ENCODE results near the gene CTBP2.
"Not testable (repeated sequence)": the region's sequence is repeated elsewhere in the genome, so short reads cannot be mapped to it uniquely, and the experiment has no call there.

The CTBP2 gene

GRCh38 chr10:124991835-124992234 lies 168.5 kb downstream of the CTBP2 start:
- no peaks in the 10 kb centered on the region for H3K27me3 ChIP-seq
- no peaks in the 10 kb centered on the region for H3K9me3 ChIP-seq
- no peaks in the 10 kb centered on the region for H3K4me1 ChIP-seq
- no peak for DNase-seq
- H3K4me3 ChIP-seq (ENCODE audit: low read depth, low read length): no peak overlapping the region
- TF ChIP-seq CTCF (IDR thresholded peaks at IDR 0.05; ENCODE audit: low read depth, low read length): no peak
- peaks cover 69% of the 10 kb centered on the region for H3K36me3 ChIP-seq

- Histone ChIP-seq H3K27me3 (no peaks in the 10 kb centered on the region), H3K4me3 (ENCODE audit: low read depth, low read length) (no peak overlapping the region), H3K9me3 (no peaks in the 10 kb centered on the region), H3K4me1 (no peaks in the 10 kb centered on the region), H3K36me3 (peaks cover 61% of the 10 kb centered on the region)
- no peak for DNase-seq
- TF ChIP-seq CTCF (IDR thresholded peaks at IDR 0.05; ENCODE audit: low read depth, low read length): no peak
Measured at GRCh38 chr10:124990671-124991625, 169.4 kb downstream of the CTBP2 start.

- TF ChIP-seq CTCF (IDR thresholded peaks at IDR 0.05; ENCODE audit: low read depth, low read length): no peak
- peaks cover 63% of the 10 kb centered on the region for H3K36me3 ChIP-seq
Measured at GRCh38 chr10:124989526-124989925, 170.8 kb downstream of the CTBP2 start.

GRCh38 chr10:124988753-124989152 lies 171.6 kb downstream of the CTBP2 start:
- H3K4me3 ChIP-seq (ENCODE audit: low read depth, low read length); H3K9me3 ChIP-seq; H3K4me1 ChIP-seq; DNase-seq; H3K27me3 ChIP-seq: not testable (repeated sequence)
- H3K36me3 ChIP-seq: peaks cover 58% of the 10 kb centered on the region

More at GRCh38 chr10:124989526-124989925, 170.8 kb downstream of the CTBP2 start:
- H3K27me3 ChIP-seq: no peaks in the 10 kb centered on the region
- no peak for DNase-seq
- H3K4me3 ChIP-seq (ENCODE audit: low read depth, low read length): no peak overlapping the region
- H3K4me1 ChIP-seq: no peaks in the 10 kb centered on the region
- no peaks in the 10 kb centered on the region for H3K9me3 ChIP-seq

GRCh38 chr10:124987788-124988187 lies 172.6 kb downstream of the CTBP2 start:
- Histone ChIP-seq H3K4me3 (ENCODE audit: low read depth, low read length) (no peak overlapping the region), H3K9me3 (no peaks in the 10 kb centered on the region), H3K27me3 (no peaks in the 10 kb centered on the region), H3K36me3 (peaks cover 53% of the 10 kb centered on the region), H3K4me1 (no peaks in the 10 kb centered on the region)
- TF ChIP-seq CTCF (IDR thresholded peaks at IDR 0.05; ENCODE audit: low read depth, low read length): no peak
- DNase-seq: no peak

- no peak for DNase-seq
- TF ChIP-seq CTCF (IDR thresholded peaks at IDR 0.05; ENCODE audit: low read depth, low read length): no peak
- Histone ChIP-seq H3K4me3 (ENCODE audit: low read depth, low read length) (no peak overlapping the region), H3K9me3 (no peaks in the 10 kb centered on the region), H3K36me3 (peaks cover 37% of the 10 kb centered on the region), H3K4me1 (no peaks in the 10 kb centered on the region), H3K27me3 (no peaks in the 10 kb centered on the region)
Measured at GRCh38 chr10:124985162-124985561, 175.2 kb downstream of the CTBP2 start.
